Suppressor macrophage treated with lipopolysaccharide for 1 hour (primary cell): Measurements from ENCODE around the gene WDHD1.
"Not testable (repeated sequence)": the region's sequence is repeated elsewhere in the genome, so short reads cannot be mapped to it uniquely, and the experiment has no call there.

Experiments used
- DNase-seq, 3 donors: peaks; one replicate each; pipeline ENCODE4 v3.0.0-alpha.2; 2020 to 2022

The WDHD1 gene

DNA sequence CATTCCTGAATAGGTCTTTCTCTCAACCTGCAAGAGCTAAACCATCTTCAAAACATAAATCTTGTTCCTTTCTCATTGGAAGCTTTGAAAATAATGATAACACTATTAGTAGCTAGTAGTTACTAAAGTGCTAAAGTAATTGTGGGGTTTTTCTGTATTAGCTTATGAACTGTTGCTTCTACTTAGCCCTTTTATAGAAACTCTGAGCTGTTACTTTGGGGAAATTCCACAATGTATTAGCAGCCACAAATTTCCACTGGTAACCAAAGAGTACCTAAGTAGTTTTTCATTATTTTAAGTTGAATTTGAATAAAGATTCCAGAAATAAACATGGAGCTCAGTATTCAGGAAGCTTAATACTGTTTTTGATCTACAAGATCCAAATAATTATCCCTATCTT is 18.2 kb upstream of the WDHD1 start:
- DNase-seq: peak; percentile 12 to 49 (median 41)

DNA sequence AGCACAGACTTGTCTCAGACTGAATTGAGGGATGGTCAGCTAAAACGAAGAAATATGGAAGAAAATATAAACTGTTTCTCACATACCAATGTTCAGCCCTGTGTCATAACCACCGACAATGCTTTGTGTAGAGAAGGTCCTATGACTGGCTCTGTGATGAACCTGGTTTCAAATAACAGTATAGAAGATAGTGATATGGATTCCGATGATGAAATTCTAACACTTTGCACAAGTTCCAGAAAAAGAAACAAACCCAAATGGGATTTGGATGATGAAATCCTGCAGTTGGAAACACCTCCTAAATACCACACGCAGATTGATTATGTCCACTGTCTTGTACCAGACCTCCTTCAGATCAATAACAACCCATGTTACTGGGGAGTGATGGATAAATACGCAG is 16.6 kb upstream of the WDHD1 start:
- DNase-seq: no peak

DNA sequence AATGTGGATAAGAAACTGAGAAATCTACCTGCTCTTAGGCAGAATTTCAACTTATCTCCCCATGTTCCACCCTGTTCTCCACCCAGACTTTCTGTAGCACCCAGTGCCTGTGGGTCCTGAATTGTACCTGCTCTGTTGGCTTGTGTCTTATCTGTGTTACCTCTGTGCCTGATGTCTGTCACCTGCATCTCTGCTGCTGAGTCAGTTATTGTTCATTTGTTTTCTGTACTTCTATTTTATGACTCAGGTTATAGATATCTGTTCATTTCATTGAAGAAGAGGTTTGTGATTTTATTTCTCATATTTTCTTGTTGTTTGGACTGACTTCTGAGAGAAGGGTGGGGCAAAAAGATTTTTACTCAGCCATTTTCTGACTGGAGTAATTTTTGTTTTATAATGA is 11.8 kb upstream of the WDHD1 start:
- no peak for DNase-seq

DNA sequence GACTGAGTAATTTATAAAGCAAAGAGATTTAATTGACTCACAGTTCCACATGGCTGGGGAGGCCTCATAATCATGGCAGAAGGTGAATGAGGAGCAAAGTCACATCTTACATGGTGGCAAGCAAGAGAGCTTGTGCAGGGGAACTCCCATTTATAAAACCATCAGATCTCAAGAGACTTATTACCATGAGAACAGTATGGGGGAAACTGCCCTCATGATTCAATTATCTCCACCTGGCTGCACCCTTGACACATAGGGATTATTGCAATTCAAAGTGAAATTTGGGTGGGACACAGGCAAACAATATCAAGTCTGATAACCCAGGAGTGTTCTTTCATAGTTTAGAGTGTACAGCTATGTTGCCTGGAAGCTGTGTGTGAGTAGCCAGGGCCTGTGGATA is 11.1 kb upstream of the WDHD1 start:
- DNase-seq: not testable (repeated sequence)

DNA sequence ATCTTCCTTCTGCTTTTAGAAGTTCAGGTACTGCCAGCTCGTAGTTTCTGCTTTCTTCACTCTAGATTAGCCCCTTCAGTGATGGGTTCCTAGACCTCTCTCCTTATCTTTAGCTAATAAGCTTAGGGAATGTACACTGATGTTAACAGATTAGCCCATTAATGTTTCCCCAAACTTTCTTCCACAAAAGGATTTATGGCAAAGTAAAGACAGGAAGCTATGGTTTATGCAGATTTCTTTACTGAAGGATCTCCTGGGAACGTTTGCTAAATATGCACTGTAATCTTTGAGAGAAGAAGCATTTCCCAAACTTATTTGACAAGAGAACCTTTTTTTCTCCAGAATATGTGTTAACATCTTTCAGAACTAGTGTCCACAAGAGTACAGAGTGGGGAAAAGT is 4.3 kb upstream of the WDHD1 start:
- no peak for DNase-seq

DNA sequence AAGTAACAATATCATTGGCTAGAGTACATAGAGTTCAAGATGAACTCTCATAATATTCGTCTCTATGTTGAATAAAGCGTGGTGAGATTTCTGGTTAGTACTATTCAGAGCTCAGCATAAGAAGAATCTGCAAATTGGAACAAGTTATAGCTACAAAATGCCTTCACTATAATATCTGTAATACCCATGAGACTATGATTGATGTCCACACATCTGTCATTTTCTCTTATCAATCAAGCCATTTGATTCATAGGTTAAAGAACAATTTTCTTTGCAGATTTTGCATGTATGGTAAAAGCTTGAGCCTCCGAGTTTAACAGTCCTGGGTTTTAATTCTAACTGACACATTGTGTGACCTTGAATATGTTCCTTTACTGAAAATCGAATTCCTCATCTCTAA is 1.6 kb upstream of the WDHD1 start:
- DNase-seq: no peak

DNA sequence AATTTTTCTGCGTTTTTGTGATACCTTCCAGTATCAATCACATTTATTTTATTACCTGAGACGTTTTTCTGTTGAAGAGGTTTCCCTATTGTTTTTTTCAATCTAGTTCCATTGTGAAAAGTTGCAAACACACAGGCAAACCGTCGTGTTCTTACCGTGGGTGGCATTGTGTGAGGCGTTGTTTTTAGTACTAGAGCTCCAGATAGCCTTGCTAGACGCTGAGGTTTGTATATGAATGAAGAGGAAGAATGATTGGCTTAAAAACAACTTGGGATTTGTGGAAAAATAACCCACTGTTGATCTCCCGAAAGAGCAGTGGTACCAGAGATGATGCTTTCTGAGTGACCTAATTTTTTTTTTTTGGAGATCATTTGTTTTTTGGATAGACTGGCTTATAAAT is 1.2 kb upstream of the WDHD1 start:
- no peak for DNase-seq

DNA sequence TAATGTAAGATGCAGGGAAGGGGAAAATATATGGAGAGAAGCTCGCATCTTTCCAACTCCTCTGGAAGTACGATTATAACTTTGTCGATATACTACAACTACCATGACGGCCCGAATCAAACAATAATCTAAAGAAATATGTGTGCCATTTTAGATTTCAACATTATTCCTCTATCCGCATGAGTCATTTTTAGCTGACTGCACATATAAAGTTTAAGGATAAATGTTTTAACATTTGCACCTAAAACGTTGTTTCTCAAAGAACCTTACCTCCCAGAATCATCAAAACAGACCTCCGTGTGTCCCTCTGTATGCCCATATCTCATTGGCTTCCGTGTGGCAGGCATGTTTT is 482 bp downstream of the WDHD1 start:
- peak in 1 of 3 donors; percentile 51 for DNase-seq

DNA sequence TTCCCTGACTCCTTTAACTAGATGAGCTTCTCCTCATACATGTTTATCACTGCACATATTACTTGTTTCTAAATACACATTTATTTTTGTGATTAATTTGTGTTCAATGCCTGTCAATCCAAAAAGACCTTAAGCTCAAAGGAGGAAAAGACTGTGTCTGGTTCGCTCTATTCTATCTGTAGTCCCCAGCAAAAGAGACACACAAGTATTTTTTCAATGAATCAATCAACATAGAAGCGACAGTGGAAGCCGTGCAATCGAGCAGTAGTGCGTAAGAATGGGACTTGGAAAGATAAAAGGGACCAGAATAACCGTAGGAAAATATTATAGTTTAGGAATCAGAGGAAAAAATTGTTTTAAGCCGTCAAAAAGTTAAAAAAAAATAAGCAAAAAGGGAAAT is 951 bp downstream of the WDHD1 start:
- no peak for DNase-seq

DNA sequence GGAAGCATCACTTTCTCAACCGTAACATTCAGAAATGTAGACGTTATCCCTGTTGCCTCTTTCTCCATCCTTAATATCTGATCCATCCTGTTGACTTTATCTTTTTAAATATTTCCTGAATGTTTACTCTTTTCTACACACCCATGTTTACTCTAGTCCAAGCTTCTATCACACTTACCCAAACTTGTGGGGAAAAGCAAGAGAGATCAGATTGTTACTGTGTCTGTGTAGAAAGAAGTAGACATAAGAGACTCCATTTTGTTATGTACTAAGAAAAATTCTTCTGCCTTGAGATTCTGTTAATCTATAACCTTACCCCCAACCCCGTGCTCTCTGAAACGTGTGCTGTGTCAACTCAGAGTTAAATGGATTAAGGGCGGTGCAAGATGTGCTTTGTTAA is 2.5 kb downstream of the WDHD1 start:
- not testable (repeated sequence) for DNase-seq

DNA sequence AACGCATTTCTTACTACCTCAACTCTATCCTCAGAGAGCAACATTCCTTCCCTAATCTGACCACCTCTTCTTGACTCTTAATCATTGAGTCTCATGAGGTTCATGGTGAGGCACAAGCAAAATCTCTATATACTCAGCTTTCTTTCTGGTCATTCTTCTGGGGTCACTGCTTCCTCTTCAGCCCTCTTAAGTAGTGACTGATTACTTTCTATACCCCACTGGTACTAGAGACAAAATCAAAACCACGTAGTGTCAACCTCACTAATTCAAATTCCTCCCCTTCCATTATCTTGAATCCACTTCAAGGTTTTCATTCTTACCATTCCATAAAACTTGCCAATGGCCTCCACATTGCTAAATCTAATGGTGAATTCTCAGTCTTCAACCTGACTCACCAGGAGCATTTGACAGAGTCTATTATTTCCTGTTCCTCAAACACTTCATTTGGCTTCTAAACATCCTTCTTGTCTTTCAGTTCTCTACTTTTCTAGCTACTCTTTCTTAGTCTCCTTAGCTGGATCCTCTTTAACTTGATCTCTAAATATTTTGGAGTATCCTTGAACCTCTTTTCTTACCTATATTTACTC is 6.8 kb downstream of the WDHD1 start:
- peak; percentile 8 to 41 (median 38) for DNase-seq

DNA sequence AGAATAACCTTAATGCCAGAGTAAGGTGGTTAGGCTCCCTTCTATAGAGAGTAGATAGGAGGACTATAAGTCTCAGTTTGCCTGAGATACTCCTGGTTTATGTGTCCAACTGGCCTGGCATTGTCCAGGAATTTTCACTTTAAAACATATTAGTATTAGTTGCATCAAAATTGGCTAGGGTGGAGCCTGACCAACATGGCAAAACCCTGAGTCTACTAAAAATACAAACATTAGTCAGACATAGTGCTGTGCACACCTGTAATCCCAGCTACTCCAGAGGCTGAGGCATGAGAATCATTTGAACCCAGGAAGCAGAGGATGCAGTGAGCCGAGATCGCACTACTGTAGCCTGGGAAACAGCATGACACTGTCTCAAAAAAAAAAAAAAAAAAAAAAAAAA is 11.9 kb downstream of the WDHD1 start:
- DNase-seq: no peak

DNA sequence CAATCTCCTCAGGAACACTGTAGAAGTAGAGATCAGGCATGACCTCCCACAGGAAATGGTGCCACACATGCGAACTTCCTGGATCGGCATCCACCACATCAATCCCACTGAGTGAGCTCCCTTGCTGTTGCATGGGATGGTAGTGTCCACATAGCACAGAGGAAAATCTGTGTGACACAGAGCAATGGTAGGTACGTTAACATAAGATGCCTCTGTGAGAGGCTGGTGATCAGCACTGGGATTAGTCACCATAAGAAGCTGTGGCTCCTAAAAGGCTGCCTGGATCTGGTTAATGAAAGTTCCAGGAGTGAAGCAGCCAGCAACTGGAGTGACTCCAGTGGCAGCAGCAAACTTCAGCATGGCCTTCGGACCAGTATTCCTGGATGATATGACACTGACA is 21.8 kb downstream of the WDHD1 start:
- no peak for DNase-seq

DNA sequence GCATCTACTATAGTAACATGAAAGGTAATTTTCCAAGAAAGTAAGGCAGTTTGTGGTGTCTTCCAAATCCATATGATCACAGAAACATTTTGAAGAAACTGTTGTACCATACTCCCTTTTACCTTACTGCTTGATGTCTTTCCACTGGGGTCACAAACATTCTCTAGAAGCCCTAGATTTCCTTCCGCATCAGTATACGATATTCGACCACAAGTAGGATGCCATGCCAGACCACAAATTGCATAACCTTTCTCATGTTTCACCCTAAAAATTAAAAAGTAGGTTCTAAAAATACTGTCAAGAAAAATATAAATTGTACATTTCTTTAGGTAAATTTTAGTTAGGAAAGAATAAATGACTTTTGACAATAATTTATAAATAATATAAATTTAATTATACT is 26.5 kb downstream of the WDHD1 start:
- DNase-seq: peak; percentile 17 to 53 (median 25)

DNA sequence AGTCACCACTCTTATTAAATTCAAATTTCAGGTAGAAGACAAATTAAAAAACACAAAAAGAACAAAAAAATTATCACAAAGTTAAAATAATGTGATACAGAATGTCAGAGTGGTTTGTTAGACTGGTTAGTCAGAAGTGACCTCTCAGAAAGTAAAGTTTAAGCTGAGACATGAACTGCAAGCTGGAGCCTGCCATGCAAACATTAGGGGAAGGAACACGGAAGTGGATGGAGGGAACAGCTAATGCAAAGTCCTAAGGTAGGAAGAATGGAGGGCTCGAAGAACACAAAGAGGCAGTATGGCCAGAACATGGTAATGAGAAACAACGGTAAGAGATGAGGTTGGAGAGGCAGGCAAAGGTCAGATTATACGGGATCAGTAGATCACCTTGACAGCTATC is 41.7 kb downstream of the WDHD1 start:
- no peak for DNase-seq

DNA sequence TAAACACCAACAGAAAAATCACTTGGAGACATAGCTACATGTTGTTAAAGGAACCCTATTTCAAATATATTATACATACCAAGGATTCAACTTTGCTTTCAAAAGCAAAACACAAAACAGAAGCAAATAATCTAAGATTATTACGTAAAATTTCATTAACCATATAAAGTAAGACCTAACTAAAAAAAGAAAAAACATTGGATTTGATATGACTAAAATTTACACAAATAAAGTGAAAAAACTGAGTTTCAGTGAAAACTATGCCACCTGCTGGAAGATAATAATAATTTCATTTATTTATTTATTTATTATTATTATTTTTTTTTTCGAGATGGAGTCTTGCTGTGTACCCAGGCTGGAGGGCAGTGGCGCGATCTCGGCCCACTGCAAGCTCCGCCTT is 45.2 kb downstream of the WDHD1 start:
- peak; percentile 39 to 65 (median 45) for DNase-seq

DNA sequence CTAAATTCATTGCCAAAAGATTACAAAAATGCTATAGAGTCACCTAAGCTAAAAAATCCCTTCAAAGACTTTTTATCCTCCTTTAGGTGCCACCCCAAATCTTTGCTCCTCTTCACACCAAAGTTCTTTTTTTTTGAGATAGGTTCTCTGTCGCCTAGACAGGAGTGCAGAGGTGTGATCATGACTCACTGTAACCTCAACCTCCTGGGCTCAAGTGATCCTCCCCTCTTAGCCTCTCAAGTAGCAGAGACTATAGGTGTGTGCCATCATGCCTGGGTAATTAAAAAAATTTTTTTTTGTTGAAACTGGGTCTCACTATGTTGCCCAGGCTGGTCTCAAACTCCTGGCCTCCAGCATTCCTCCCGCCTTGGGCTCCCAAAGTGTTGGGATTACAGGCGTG is 47.9 kb downstream of the WDHD1 start:
- no peak for DNase-seq

DNA sequence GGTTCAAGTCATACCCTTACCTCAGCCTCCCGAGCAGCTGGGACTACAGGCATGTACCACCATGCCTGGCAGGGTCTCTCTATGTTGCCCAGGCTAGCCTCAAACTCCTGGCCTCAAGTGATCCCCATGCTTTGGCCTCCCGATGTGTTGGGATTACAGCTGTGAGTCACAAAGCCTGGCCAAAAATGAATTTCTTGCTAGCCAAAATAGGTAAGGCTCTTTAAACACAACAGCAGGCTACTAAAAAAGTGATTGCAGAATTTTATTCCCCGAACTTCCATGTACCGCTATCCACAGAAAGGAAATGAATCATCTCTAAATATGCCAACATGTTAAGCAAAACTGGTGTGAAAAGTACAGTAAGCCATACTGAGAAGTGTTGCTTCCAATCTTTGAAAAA is 50.6 kb downstream of the WDHD1 start:
- DNase-seq: peak; percentile 6 to 51 (median 50)

DNA sequence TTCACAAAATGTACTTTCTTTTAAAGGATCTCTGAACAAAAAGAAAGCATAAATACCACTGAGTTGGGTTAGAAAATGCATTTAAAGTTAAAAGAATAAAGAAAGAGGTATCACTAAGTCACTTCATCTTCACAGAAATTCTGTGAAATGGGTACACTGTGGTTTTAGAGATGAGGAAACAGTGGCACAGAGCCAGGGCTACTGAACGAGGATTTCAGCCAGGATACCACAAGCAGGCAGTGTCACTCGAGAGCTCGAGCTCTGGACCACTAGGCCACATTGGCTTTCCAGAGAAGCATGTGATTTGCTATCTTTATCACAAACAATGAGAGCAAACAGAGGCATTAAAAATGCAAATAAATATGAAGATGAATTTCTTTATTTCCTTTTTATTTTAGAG is 51.0 kb downstream of the WDHD1 start:
- no peak for DNase-seq

DNA sequence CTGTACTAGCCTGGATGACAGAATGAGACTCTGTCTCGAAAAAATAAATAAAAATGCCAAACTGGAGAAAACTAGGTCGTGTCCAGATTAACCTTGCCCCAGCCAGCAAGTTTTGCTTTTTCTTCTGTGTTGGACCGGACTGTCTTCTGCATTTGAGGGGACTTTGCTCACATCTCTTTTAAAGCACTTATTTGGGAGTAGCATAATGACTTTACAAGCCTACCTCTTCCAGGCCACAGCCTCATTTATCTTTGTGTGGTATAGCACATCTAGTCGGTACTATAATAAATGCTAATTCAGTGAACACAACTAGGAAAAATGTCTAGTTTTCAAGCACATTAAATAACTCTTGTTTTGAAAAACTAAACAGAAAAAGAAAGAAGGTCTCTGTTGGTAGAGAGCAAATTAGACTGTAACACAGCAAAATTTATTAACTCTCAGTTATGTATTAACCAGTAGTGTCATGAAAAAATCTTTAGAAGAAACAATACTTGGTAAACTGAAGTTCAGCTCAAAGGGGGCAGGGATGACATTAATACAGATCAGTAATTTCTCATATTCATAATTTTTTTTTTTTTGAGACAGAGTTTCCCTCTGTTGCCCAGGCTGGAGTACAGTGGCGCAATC is 52.0 kb downstream of the WDHD1 start:
- DNase-seq: no peak

DNA sequence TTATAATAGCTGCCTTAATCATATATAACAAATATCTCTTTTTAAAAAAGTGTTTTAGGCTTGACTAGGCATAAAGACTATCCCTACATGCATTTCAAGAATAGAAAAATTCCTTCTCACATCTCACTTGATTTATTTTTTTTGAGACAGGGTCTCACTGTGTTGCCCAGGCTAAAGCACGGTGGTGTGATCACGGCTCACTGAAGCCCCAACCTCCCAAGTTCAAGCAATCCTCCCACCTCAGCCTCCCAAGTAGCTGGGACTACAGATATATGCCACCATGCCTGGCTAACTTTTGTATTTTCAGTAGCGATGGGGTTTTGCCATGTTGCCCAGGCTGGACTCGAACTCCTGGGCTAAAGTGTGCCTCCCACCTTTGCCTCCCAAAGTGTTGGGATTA is 59.4 kb downstream of the WDHD1 start:
- DNase-seq: no peak

DNA sequence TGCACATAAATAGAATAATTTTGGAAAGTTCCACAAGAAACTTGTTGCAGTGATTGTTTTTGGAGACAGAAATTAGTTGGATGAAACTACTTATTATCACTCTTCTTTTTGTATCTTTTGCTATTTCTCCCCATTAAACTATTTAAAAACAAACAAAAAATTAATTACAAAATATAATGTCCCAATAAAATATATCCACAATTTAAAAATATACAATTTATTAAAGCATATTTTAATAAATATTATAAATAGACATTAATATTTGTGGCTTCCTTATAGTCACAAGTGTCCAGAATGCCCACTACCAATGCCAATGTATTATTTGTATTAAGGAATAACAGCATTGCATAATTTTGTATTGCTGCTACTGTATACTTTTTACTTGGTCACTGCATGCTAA is 71.8 kb downstream of the WDHD1 start:
- no peak for DNase-seq

DNA sequence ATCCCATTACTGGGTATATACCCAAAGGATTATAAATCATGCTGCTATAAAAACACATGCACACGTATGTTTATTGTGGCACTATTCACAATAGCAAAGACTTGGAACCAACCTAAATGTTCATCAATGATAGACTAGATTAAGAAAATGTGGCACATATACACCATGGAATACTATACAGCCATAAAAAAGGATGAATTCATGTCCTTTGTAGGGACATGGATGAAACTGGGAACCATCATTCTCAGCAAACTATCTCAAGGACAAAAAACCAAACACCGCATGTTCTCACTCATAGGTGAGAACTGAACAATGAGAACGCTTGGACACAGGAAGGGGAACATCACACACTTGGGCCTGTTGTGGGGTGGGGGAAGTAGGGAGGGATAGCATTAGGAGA is 73.3 kb downstream of the WDHD1 start:
- DNase-seq: not testable (repeated sequence)

DNA sequence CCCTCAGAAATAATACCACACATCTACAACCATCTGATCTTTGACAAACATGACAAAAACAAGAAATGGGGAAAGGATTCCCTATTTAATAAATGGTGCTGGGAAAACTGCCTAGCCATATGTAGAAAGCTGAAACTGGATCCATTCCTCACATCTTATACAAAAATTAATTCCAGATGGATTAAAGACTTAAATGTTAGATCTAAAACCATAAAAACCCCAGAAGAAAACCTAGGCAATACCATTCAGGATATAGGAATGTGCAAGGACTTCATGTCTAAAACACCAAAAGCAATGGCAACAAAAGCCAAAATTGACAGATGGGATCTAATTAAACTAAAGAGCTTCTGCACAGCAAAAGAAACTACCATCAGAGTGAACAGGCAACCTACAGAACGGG is 74.1 kb downstream of the WDHD1 start:
- DNase-seq: not testable (repeated sequence)

DNA sequence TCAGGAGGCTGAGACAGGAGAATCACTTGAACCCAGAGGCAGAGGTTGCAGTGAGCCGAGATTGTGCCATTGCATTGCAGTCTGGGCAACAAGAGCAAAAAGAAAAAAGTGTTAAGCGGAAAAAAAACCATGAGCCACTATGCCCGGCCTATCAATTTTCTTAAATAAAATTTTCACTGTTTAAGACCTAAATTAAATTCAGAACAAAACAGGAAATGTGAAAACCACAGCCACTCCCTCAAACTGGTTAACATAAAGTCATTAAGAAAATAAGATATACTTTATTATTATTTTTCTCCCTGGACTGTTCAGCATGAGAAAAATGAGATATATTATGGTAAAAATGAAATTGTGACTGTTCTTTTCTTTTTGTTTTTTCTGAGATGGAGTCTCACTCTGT is 79.7 kb downstream of the WDHD1 start:
- DNase-seq: no peak
